Thyroid gland (tissue), 4 donors: Measurements from ENCODE around the gene CCR8. TPM values are rescaled to one million over a fixed set of nuclear protein-coding genes. Genes with fewer than 3 reads are reported as not detected.
A peak's percentile ranks its signal among the peaks of the same experiment; 100 is the strongest.

Experiments
- DNase-seq, 2 donors: peaks; one replicate each; pipeline ENCODE4 v3.0.0-alpha.2; 2019
- H3K27ac ChIP-seq, 3 donors: fragments of 200-600 bp; sonication (generic); 1 replicate in 2 of 3; 2 replicates in 1 of 3; pipeline ENCODE4 v1.5.1; 2016 to 2019; ENCODE audit warnings: mild to moderate bottlenecking in 1 of 3, moderate library complexity in 1 of 3
- H3K27me3 ChIP-seq: fragments of 200-600 bp; sonication (generic); one replicate; pipeline ENCODE4 v1.5.1; 2019
- H3K36me3 ChIP-seq, 2 donors: fragments of 200-600 bp; sonication (generic); one replicate each; pipeline ENCODE4 v1.5.1; 2016 to 2019
- H3K4me1 ChIP-seq, 2 donors: fragments of 200-600 bp; sonication (generic); one replicate each; pipeline ENCODE4 v1.5.1; 2017 to 2019
- H3K4me3 ChIP-seq, 3 donors: fragments of 200-600 bp; sonication (generic); replicated peaks in 1 of 3; 1 replicate in 2 of 3; 2 replicates in 1 of 3; pipeline ENCODE4 v1.5.1; 2016; ENCODE audit warnings: mild to moderate bottlenecking in 1 of 3
- H3K9me3 ChIP-seq: fragments of 200-600 bp; sonication (generic); one replicate; pipeline ENCODE4 v1.5.1; 2017
- CTCF ChIP-seq, 6 experiments: fragments of 200-600 bp in 3 of 6; fragments of 450-650 bp in 3 of 6; sonication (generic) in 3 of 6; IDR thresholded peaks; one replicate each; pipeline ENCODE4 v1.5.1; 2016 to 2019; ENCODE audit warnings: antibody characterized with exemption in 6 of 6, mild to moderate bottlenecking in 2 of 6, inconsistent platforms in 1 of 6, moderate library complexity in 1 of 6
- POLR2A ChIP-seq, 2 donors: fragments of 450-650 bp; IDR thresholded peaks; one replicate each; pipeline ENCODE4 v1.6.1; 2017; ENCODE audit warnings: antibody characterized with exemption in 2 of 2, mild to moderate bottlenecking in 2 of 2, moderate library complexity in 1 of 2
- WGBS, 2 donors: methylation state at CpG; one replicate each; pipeline ENCODE4 v1.1.5; 2017; 5-methylcytosine and 5-hydroxymethylcytosine counted together
- intact Hi-C: fragments of 100-400 bp; cut with DNase I; formaldehyde crosslinking; loops from one replicate; pipeline ENCODE4 v1.15.1; 2023
- total RNA-seq, 4 donors: library from RNA; depleted of rRNA; stranded (reverse); fragments of >200 nt; gene quantifications; one replicate each; pipeline ENCODE4 v1.2.3, GENCODE V29; 2016

Gene CCR8
- total RNA-seq, 4 donors from 2014 or later = not detected

- 84 to 89% methylated on average over 5 of the region's 5 CpGs for WGBS, 2 donors
- intact Hi-C loops = no loop called here
These were observed 34.2 kb upstream of the CCR8 start for GRCh38 chr3:39295184-39295775.

GRCh38 chr3:39296197-39297077 is 33.1 kb upstream of the CCR8 start:
- Histone ChIP-seq H3K9me3 (no peaks in the 10 kb centered on the region), H3K36me3 (no peaks in the 10 kb centered on the region), H3K4me3 (no peak overlapping the region), H3K27me3 (no peaks in the 10 kb centered on the region), H3K27ac (no peak overlapping the region), H3K4me1 (peaks cover 9 to 21% of the 10 kb centered on the region in 2 donors)
- intact Hi-C loops = no loop called here
- WGBS, 2 donors = 88 to 94% methylated on average over 4 of the region's 4 CpGs
- DNase-seq = no peak
- TF ChIP-seq CTCF (IDR thresholded peaks at IDR 0.05) (no peak), POLR2A (IDR thresholded peaks at IDR 0.05) (no peak)

More at GRCh38 chr3:39295184-39295775, 34.2 kb upstream of the CCR8 start:
- no peaks in the 10 kb centered on the region for H3K27me3 ChIP-seq
- H3K36me3 ChIP-seq = no peaks in the 10 kb centered on the region
- H3K4me1 ChIP-seq = peaks cover 9 to 29% of the 10 kb centered on the region in 2 donors
- peak overlapping the region in 1 of 3 donors; percentile 57 for H3K27ac ChIP-seq
- no peaks in the 10 kb centered on the region for H3K9me3 ChIP-seq
- TF ChIP-seq CTCF (IDR thresholded peaks at IDR 0.05) = no peak
- TF ChIP-seq POLR2A (IDR thresholded peaks at IDR 0.05) = no peak
- no peak for DNase-seq
- H3K4me3 ChIP-seq = no peak overlapping the region

- DNase-seq = no peak
- TF ChIP-seq POLR2A (IDR thresholded peaks at IDR 0.05) = no peak
- TF ChIP-seq CTCF (IDR thresholded peaks at IDR 0.05) = no peak
- Histone ChIP-seq H3K27me3 (no peaks in the 10 kb centered on the region), H3K9me3 (no peaks in the 10 kb centered on the region), H3K27ac (no peak overlapping the region), H3K4me1 (peaks cover 8 to 11% of the 10 kb centered on the region in 2 donors), H3K36me3 (no peaks in the 10 kb centered on the region), H3K4me3 (no peak overlapping the region)
- intact Hi-C loops = no loop called here
These were observed 30.2 kb upstream of the CCR8 start for GRCh38 chr3:39299279-39299678.

GRCh38 chr3:39302178-39302577 is 27.3 kb upstream of the CCR8 start:
- 93 to 97% methylated on average over 2 of the region's 2 CpGs for WGBS, 2 donors
- Histone ChIP-seq H3K4me3 (no peak overlapping the region), H3K9me3 (no peaks in the 10 kb centered on the region), H3K36me3 (no peaks in the 10 kb centered on the region), H3K27ac (no peak overlapping the region), H3K4me1 (no peaks in the 10 kb centered on the region), H3K27me3 (no peaks in the 10 kb centered on the region)
- no peak for DNase-seq
- TF ChIP-seq CTCF (IDR thresholded peaks at IDR 0.05) (no peak), POLR2A (IDR thresholded peaks at IDR 0.05) (no peak)
- intact Hi-C loops = no loop called here

GRCh38 chr3:39313289-39313688 is 16.2 kb upstream of the CCR8 start:
- H3K27ac ChIP-seq = no peak overlapping the region
- DNase-seq = no peak
- TF ChIP-seq POLR2A (IDR thresholded peaks at IDR 0.05) (no peak), CTCF (IDR thresholded peaks at IDR 0.05) (no peak)
- no peak overlapping the region for H3K4me3 ChIP-seq
- intact Hi-C loops = no loop called here
- H3K27me3 ChIP-seq = no peaks in the 10 kb centered on the region
- no peaks in the 10 kb centered on the region for H3K4me1 ChIP-seq
- no peaks in the 10 kb centered on the region for H3K9me3 ChIP-seq
- H3K36me3 ChIP-seq = no peaks in the 10 kb centered on the region
